LHCN-M2 (cell line): Measurements from ENCODE around the gene P3H4. TPM values are rescaled to one million over a fixed set of nuclear protein-coding genes. Genes with fewer than 3 reads are reported as not detected.

Experiments used
- DNase-seq: peaks from one replicate; pipeline ENCODE4 v3.0.0-alpha.2; 2012; ENCODE audit warnings: low read depth
- total RNA-seq: library from RNA; depleted of rRNA; stranded (reverse); fragments of >200 nt; gene quantifications from 2 replicates; pipeline ENCODE4 v1.2.3, GENCODE V29; 2014

The P3H4 gene
- total RNA-seq, 1 experiment from 2014 or later = 49.1 TPM

DNA sequence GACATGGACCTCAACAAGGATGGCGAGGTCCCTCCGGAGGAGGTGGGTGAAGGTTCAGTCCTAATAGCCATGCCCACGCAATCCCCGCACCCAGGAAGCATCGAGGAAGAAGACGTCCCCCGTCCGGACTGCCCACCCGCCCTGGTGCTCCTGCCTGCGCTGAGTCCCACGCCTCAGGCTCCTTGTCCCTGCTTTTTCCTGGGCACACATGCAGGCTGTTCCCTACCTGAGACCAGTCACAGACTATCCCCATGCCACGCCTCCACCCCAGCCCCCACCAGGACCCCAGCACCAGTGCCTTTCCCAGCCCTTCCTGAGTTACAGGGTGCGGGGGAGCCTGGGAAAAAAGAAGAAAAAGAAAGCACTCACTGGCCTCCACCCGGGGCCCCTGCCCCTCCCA lies 10.0 kb upstream of the P3H4 start:
- DNase-seq = no peak

DNA sequence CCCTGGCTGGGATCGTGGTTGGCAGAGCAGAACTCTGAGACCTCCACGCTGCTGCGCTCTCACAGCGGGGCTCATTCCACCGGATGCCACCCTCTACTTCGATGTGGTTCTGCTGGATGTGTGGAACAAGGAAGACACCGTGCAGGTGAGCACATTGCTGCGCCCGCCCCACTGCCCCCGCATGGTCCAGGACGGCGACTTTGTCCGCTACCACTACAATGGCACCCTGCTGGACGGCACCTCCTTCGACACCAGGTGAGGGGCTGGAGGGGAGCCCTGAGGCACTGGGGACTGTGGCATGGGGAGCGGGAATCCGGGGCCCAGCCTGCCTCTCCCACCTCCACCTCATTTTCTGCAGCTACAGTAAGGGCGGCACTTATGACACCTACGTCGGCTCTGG lies 6.3 kb upstream of the P3H4 start:
- DNase-seq = no peak

- no peak for DNase-seq
These were observed 5.0 kb upstream of the P3H4 start for GRCh38 chr17:41816637-41817320.

DNA sequence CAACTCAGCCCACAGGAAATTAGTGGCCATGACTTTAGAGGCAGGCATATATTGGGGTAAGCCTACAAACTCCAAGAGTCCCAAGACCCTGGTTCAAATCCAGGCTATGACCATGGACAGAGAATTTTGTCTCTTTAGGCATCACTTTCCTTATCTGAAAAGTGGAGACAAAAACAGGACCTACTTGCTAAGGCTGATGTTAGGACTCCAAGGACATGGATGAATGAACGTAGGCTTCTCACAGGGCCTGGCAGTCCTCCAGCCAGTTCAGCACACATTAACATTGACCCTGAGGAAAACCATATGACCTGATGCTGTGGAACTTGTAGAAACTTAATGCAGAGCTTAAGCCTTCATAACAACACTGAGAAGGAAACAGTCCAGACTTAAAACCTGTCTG lies 2.4 kb upstream of the P3H4 start:
- DNase-seq = no peak

DNA sequence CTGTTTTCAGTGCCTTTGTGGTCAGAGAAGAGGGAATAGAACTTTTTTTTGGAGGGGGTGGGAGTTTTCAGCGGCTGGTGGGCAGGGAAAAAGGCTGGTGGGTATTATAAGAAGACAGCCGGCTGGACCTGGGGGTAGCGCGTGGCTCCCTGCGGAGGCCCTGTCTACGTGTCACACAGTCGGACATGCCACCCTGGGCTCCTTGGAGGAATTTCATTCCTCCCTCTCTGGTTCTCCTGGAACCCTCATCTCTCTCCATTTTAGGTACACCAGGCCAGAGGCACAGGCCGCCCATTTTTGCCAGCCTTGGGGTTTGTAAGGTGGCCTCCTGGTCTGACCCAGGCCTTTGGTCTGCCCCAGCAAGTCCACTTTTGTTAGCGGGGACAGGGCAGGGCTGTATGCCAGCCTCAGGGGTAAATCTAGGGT lies 2.0 kb upstream of the P3H4 start:
- DNase-seq = no peak

DNA sequence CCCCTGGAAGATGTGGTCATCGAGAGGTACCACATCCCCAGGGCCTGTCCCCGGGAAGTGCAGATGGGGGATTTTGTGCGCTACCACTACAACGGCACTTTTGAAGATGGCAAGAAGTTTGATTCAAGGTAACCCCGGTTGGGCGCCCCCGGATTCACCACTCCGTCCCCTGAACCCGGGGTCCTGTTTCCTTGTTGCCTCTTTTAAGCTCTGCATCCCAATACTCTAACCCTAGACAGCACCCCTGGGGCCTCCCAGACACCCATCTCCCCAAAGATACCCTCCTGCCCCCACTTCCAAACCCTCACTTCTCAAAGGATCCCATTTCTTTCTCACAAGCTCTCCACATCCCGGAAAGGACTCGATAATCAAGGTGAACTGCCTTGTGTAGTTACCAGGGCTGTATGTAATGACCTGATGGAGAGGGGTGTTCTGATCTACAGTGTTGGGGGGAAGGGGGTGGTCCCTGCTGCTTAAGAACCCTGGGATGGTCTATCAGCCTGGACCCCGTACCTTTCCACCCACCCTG lies 1.5 kb upstream of the P3H4 start:
- DNase-seq = no peak

DNA sequence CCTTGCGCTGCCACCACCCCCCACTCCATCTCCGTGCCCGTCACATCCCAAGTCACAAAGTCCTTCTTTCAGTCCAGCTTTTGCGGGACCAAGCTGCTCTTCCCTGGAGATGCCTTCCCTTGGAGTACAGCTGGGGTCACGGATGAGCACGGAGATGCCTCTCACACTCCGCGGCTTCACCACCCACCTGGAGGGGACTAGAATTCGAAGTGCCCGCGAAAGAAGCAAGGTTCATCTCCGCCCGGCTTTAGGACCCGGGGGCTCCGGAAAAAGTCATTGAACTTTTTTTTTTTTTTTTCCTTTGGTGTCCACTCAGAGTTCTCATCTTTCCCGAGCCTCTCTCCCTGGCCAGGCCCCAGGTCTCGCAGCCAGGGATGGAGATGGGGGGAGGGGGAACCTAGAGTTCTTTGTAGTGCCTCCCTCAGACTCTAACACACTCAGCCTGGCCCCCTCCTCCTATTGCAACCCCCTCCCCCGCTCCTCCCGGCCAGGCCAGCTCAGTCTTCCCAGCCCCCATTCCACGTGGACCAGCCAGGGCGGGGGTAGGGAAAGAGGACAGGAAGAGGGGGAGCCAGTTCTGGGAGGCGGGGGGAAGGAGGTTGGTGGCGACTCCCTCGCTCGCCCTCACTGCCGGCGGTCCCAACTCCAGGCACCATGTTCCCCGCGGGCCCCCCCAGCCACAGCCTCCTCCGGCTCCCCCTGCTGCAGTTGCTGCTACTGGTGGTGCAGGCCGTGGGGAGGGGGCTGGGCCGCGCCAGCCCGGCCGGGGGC lies 817 bp upstream of the P3H4 start, which contains the start of gene FKBP10:
Gene FKBP10, plus strand, starts transcription at position 624 of the 771 bp plus-strand sequence. Its CDS starts 31 bp downstream, at position 655.
- peak; percentile 84 for DNase-seq

GRCh38 chr17:41810659-41811548 lies 845 bp downstream of the P3H4 start:
- no peak for DNase-seq

DNA sequence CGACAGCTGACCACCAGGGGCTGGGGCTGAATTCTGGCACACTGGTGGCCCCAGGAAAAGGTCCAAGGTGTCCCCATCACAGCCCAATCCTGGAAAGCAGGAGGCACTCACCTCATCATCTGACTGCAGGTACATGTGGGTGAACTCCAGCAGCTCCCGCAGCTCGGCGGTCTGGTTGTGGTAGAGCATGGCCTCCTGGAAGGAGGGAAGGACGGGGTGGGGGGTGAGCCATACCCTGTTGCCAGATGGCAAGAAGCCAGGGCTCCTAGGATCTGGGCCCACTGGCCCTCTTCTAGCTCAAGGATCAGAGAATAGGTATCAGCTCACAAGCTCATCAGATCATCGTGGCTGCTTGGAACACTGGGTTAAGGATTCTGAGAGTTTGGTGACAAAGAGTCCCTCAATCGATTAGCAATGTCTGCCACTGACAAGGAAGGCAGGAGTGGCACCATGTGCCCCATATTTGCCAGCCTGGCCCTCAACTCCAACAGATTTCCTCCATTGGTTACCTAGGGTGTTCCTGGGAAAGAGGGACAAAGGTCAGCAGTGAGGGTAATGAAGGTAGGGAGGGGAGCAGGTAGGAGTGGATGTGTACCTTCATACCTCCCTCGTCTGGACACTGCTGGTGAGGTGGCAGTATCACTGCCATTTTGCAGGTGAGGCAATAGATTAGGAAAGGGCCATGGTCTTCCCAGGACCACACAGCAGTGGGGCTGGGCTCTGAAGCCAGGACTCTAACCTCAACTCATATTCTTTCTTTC lies 4.9 kb downstream of the P3H4 start:
- no peak for DNase-seq

DNA sequence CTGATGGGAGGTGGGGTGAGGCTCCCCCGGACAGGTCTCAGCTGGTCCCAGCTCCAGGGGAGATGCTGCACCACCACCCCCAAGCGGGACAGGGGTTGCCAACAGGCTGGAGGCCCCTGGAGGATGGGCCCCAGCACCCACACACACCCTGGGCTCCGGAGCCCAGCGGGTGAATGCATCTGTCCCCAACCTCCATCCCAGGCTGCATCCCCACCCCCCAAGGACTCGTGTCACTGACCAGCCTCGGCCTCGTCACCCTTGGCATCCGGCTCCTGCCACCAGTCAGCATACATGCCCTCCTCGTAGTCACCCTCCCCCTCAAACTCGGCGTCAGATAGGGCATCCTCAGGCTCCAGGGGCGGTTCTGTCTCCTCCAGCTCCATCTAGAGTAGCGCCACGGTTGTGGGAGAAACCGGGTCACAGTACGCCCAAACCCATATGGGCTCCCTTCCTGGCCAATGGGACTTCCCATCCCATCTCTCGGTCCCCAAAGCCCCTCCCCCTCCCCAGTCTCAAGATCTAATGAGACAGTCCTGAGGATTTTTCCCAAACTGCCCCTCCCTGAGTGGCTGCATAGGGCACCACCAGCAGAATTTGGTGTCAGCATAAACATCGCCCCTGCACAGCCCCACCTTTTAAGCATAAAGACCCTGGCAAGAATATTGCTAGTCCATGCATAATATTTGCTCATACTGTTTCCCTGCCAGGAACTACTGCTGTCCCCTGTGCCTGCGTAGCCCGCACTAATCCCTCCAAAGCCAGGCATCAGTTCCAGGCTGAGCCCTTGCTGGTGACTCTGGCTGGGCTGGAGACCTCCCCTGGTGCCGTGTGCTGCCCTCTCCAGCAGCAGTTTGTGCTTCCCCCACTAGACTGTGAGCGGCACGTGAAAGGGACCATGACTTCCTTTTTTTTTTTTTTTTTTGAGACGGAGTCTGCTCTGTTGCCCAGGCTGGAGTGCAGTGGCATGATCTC lies 8.4 kb downstream of the P3H4 start:
- no peak for DNase-seq

- DNase-seq = peak; percentile 70
These were observed 10.1 kb downstream of the P3H4 start for GRCh38 chr17:41801374-41802271.

DNA sequence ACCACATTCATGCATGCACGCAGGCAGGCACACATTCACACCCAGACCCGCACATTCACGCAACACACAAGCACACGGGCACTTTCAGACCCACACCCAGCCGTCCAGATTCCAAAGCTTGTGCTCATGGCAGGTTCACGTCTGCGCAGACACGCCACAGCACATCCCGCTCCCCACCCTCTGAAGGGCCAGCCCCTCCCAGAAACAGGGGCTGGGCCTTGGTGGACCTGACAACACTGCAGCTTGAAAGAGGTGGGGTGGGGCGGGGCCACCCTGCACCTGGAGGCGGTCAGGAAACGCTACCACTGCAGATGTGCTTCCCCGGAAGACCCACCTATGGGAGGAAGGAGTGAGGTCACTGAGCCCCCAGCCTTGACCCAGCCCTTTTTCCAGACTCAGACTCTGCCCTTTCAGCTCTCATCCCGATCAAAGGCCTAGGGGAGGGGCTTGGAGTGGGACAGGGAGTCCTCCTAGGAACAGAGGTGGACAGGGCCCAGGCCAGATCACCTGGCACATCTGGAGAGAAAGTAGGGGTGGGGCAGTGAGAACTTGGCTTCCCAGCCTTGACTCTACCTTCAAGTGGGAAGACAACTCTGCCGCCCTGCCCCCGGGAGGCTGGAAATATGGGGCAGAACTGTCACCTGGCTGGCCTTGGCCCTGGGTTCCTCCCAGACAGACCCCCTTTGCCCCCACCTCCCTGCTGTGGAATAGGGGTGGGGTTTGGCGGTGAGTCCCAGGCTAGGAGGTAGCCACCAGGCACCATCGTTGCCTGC lies 11.0 kb downstream of the P3H4 start:
- DNase-seq = no peak

DNA sequence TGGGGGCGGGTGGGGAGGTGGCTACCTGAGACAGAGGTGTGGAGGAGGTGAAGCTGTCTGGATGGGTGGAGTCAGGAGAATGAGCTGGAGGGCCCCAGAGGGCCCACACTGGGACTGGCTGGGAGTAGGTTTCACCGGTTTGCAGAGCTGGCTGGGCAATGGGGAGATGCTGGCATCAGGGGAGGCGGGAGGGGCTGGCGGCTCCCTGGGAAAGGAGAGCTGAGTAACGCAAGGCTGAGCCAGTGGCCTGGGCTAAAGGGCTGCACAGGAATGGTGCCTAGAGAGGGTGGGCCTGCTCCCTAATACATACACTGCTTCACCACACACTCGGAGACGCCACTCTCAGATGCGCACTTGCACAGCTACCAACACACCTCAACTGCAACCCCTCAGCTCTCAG lies 12.4 kb downstream of the P3H4 start:
- no peak for DNase-seq

DNA sequence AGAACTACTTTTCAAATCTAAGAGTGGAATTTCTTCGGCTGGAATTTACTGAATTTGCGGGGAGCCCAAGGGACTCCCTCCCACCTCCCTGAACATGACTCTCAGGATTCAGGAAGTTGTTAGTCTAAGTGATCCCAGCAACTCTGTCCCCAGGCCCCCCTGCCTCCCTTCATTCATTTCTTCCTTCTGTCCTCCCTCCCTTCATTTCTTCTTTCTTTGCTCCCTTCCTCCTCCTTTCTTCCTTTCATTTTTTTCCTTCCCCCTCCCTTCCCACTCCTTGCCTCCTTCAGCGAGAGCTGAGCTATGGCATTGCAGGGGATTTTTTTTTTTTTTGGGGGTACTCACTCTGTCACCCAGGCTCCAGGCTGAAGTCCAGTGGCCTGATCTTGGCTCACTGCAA lies 14.4 kb downstream of the P3H4 start:
- DNase-seq = no peak

DNA sequence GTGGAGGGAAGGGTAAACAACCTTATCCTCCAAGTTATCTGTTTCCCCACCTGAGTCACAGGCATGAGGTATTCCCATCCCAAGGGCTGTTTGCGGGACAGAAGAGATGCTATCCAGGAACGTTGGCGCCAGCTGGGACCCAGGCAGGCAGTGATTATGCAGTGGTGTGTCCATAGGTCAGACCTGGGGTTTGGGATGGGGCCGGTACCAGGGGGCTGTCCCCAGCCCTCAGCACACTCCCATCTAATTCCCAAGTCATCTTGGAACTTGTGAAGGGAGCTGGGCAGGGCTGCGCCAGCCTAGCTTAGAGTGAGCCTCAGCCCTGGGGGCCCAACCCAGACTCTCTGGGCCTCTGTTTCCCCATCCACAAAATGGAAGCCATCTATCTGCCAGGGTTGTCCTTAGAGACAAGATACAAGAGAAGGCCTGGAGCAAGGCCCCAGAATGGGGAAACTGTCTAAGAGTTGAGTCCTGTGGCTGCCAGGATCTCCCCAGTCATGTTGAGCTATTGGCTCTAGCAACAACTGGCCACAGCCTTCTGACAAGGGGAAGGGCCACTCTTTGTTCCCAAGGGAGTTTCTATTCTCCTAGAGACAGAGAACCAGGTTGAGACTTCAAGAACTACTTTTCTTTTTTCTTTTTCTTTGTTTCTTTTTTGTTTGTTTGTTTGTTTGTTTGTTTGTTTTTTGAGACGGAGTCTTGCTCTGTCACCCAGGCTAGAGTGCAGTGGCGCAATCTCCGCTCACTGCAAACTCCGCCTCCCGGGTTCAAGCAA lies 15.4 kb downstream of the P3H4 start:
- no peak for DNase-seq

GRCh38 chr17:41794540-41794975 lies 17.2 kb downstream of the P3H4 start:
- DNase-seq = no peak
